HAP-1 (cell line): Measurements from ENCODE around the gene RNF182.
A peak's percentile ranks its signal among the peaks of the same experiment; 100 is the strongest.

Experiments used
- DNase-seq, 2 experiments: peaks; one replicate each; pipeline ENCODE4 v3.0.0-alpha.2; 2016 to 2020; ENCODE audit warnings: low spot score in 2 of 2
- H3K27me3 ChIP-seq: fragments of 250-450 bp; sonication (Bioruptor Pico); 2 replicates; pipeline ENCODE4 v1.5.1; 2020; ENCODE audit warnings: low read depth, mild to moderate bottlenecking, moderate library complexity
- H3K36me3 ChIP-seq: fragments of 250-450 bp; sonication (Bioruptor Pico); replicated peaks from 2 replicates; pipeline ENCODE4 v1.5.1; 2020; ENCODE audit warnings: mild to moderate bottlenecking
- H3K4me1 ChIP-seq: fragments of 250-450 bp; sonication (Bioruptor Pico); 2 replicates; pipeline ENCODE4 v1.5.1; 2020; ENCODE audit warnings: mild to moderate bottlenecking
- H3K4me3 ChIP-seq: fragments of 250-450 bp; sonication (Bioruptor Pico); 2 replicates; pipeline ENCODE4 v1.5.1; 2020; ENCODE audit warnings: mild to moderate bottlenecking, moderate library complexity
- H3K9me3 ChIP-seq: fragments of 250-450 bp; sonication (Bioruptor Pico); 2 replicates; pipeline ENCODE4 v1.5.1; 2020; ENCODE audit warnings: mild to moderate bottlenecking, moderate library complexity
- in situ Hi-C: fragments of 300-500 bp; cut with MboI; formaldehyde crosslinking; loops from 3 replicates; pipeline ENCODE4 v1.14.3; 2020; ENCODE audit warnings: low sequenced_read_pairs, inconsistent platforms, mixed read lengths

RNF182 gene

GRCh38 chr6:13908955-13909381 lies 15.8 kb upstream of the RNF182 start:
- peak; percentile 74 to 81 for DNase-seq
- Histone ChIP-seq H3K9me3 (no peaks in the 10 kb centered on the region), H3K27me3 (peaks cover 21% of the 10 kb centered on the region), H3K36me3 (no peaks in the 10 kb centered on the region), H3K4me3 (no peak overlapping the region), H3K4me1 (no peaks in the 10 kb centered on the region)
- in situ Hi-C loops, result loop anchor here (10.0 kb wide), 1 partner anchor 236 kb away; no protein-coding TSS in a partner anchor

- Histone ChIP-seq H3K27me3 (peaks cover 19% of the 10 kb centered on the region), H3K4me1 (no peaks in the 10 kb centered on the region), H3K36me3 (no peaks in the 10 kb centered on the region), H3K9me3 (no peaks in the 10 kb centered on the region), H3K4me3 (no peak overlapping the region)
- no peak for DNase-seq
- in situ Hi-C loops, result loop anchor here (5.0 kb wide), 1 partner anchor 157 kb away; no protein-coding TSS in a partner anchor
Observed at GRCh38 chr6:13910443-13910842, 14.3 kb upstream of the RNF182 start.

- in situ Hi-C loops, result loop anchor here (5.0 kb wide), 1 partner anchor 156 kb away; no protein-coding TSS in a partner anchor
- H3K27me3 ChIP-seq, result peaks cover 19% of the 10 kb centered on the region
Observed at GRCh38 chr6:13911337-13911736, 13.4 kb upstream of the RNF182 start.

GRCh38 chr6:13913226-13914001 lies 11.3 kb upstream of the RNF182 start:
- H3K36me3 ChIP-seq, result no peaks in the 10 kb centered on the region
- in situ Hi-C loops, result loop anchor here (5.0 kb wide), 1 partner anchor 154 kb away; no protein-coding TSS in a partner anchor
- DNase-seq, result no peak
- no peak overlapping the region for H3K4me3 ChIP-seq
- H3K9me3 ChIP-seq, result no peaks in the 10 kb centered on the region
- H3K4me1 ChIP-seq, result no peaks in the 10 kb centered on the region
- peaks cover 1% of the 10 kb centered on the region; the same call in 1 of the 2 replicates for H3K27me3 ChIP-seq

More at GRCh38 chr6:13911337-13911736, 13.4 kb upstream of the RNF182 start:
- DNase-seq, result no peak
- Histone ChIP-seq H3K9me3 (no peaks in the 10 kb centered on the region), H3K36me3 (no peaks in the 10 kb centered on the region), H3K4me1 (no peaks in the 10 kb centered on the region), H3K4me3 (no peak overlapping the region)

- DNase-seq, result no peak
- Histone ChIP-seq H3K4me3 (no peak overlapping the region), H3K9me3 (no peaks in the 10 kb centered on the region), H3K36me3 (no peaks in the 10 kb centered on the region), H3K27me3 (no peaks in the 10 kb centered on the region), H3K4me1 (no peaks in the 10 kb centered on the region)
- in situ Hi-C loops, result loop anchor here (5.0 kb wide), 1 partner anchor 153 kb away; no protein-coding TSS in a partner anchor
Observed at GRCh38 chr6:13914351-13914750, 10.4 kb upstream of the RNF182 start.

- H3K4me3 ChIP-seq, result no peak overlapping the region
- H3K36me3 ChIP-seq, result no peaks in the 10 kb centered on the region
- no peak for DNase-seq
- H3K9me3 ChIP-seq, result no peaks in the 10 kb centered on the region
- no peaks in the 10 kb centered on the region for H3K27me3 ChIP-seq
- H3K4me1 ChIP-seq, result no peaks in the 10 kb centered on the region
- in situ Hi-C loops, result no loop called here
Observed at GRCh38 chr6:13915561-13916229, 9.1 kb upstream of the RNF182 start.

- H3K36me3 ChIP-seq, result no peaks in the 10 kb centered on the region
- no peak for DNase-seq
- no peaks in the 10 kb centered on the region for H3K27me3 ChIP-seq
- no peak overlapping the region for H3K4me3 ChIP-seq
- H3K9me3 ChIP-seq, result no peaks in the 10 kb centered on the region
- in situ Hi-C loops, result no loop called here
- H3K4me1 ChIP-seq, result no peaks in the 10 kb centered on the region
Observed at GRCh38 chr6:13916230-13916944, 8.4 kb upstream of the RNF182 start.

GRCh38 chr6:13917141-13917540 lies 7.6 kb upstream of the RNF182 start:
- Histone ChIP-seq H3K27me3 (no peaks in the 10 kb centered on the region), H3K9me3 (no peaks in the 10 kb centered on the region), H3K36me3 (no peaks in the 10 kb centered on the region), H3K4me1 (no peaks in the 10 kb centered on the region), H3K4me3 (no peak overlapping the region)
- no peak for DNase-seq
- in situ Hi-C loops, result no loop called here

- no peaks in the 10 kb centered on the region for H3K36me3 ChIP-seq
- H3K4me3 ChIP-seq, result no peak overlapping the region
- H3K27me3 ChIP-seq, result no peaks in the 10 kb centered on the region
- H3K9me3 ChIP-seq, result no peaks in the 10 kb centered on the region
- H3K4me1 ChIP-seq, result peaks cover 3% of the 10 kb centered on the region
- in situ Hi-C loops, result no loop called here
- DNase-seq, result no peak
Observed at GRCh38 chr6:13918686-13919250, 6.0 kb upstream of the RNF182 start.

GRCh38 chr6:13919861-13920260 lies 4.9 kb upstream of the RNF182 start:
- DNase-seq, result no peak
- H3K4me3 ChIP-seq, result no peak overlapping the region
- H3K27me3 ChIP-seq, result no peaks in the 10 kb centered on the region
- H3K9me3 ChIP-seq, result no peaks in the 10 kb centered on the region
- no peaks in the 10 kb centered on the region for H3K36me3 ChIP-seq
- peaks cover 9% of the 10 kb centered on the region for H3K4me1 ChIP-seq
- in situ Hi-C loops, result no loop called here

GRCh38 chr6:13920552-13920951 lies 4.2 kb upstream of the RNF182 start:
- no peak for DNase-seq
- Histone ChIP-seq H3K27me3 (no peaks in the 10 kb centered on the region), H3K36me3 (no peaks in the 10 kb centered on the region), H3K4me1 (peaks cover 9% of the 10 kb centered on the region), H3K9me3 (no peaks in the 10 kb centered on the region), H3K4me3 (no peak overlapping the region)
- in situ Hi-C loops, result no loop called here

GRCh38 chr6:13922750-13923149 lies 2.0 kb upstream of the RNF182 start:
- H3K4me1 ChIP-seq, result peaks cover 16% of the 10 kb centered on the region
- DNase-seq, result no peak
- H3K27me3 ChIP-seq, result no peaks in the 10 kb centered on the region
- H3K9me3 ChIP-seq, result no peaks in the 10 kb centered on the region
- H3K36me3 ChIP-seq, result no peaks in the 10 kb centered on the region
- no peak overlapping the region for H3K4me3 ChIP-seq
- in situ Hi-C loops, result no loop called here

- H3K9me3 ChIP-seq, result no peaks in the 10 kb centered on the region
- DNase-seq, result no peak
- H3K4me1 ChIP-seq, result peaks cover 16% of the 10 kb centered on the region
- H3K36me3 ChIP-seq, result no peaks in the 10 kb centered on the region
- H3K4me3 ChIP-seq, result no peak overlapping the region; the same call in none of the 2 replicates
- H3K27me3 ChIP-seq, result no peaks in the 10 kb centered on the region
- in situ Hi-C loops, result no loop called here
Observed at GRCh38 chr6:13923527-13924145, 1.1 kb upstream of the RNF182 start.
